Activated CD4-positive, alpha-beta T cell treated with anti-CD3 and anti-CD28 coated beads, Interleukin-2, amount 50 U/mL, for 48 hours (primary cell): ENCODE measurements around the gene KRTAP5-5.
A peak's percentile ranks its signal among the peaks of the same experiment; 100 is the strongest.
"Not testable (repeated sequence)": the region's sequence is repeated elsewhere in the genome, so short reads cannot be mapped to it uniquely, and the experiment has no call there.

Experiments used
- DNase-seq, 2 experiments: peaks; one replicate each; pipeline ENCODE4 v3.0.0-alpha.2; 2020

Gene KRTAP5-5

GRCh38 chr11:1629326-1630185 lies at the start of gene KRTAP5-5:
Gene KRTAP5-5 (plus strand): TSS chr11:1629775. CDS start chr11:1629841, 66 bp downstream.
- DNase-seq, result no peak

- DNase-seq, result no peak
Measured at GRCh38 chr11:1581976-1582375, 47.6 kb upstream of the KRTAP5-5 start.

- DNase-seq, result not testable (repeated sequence)
Measured at GRCh38 chr11:1582909-1583308, 46.7 kb upstream of the KRTAP5-5 start.

GRCh38 chr11:1584661-1585370 lies 44.8 kb upstream of the KRTAP5-5 start, which contains the start of gene KRTAP5-1:
Gene KRTAP5-1 (minus strand): TSS chr11:1585283. CDS start chr11:1585249, 34 bp downstream.
- not testable (repeated sequence) for DNase-seq

- no peak for DNase-seq
Measured at GRCh38 chr11:1586699-1587098, 42.9 kb upstream of the KRTAP5-5 start.

- peak in 1 of 2 experiments; percentile 23 for DNase-seq
Measured at GRCh38 chr11:1589191-1589963, 40.2 kb upstream of the KRTAP5-5 start.

GRCh38 chr11:1589996-1590395 lies 39.6 kb upstream of the KRTAP5-5 start:
- no peak for DNase-seq

GRCh38 chr11:1592628-1593027 lies 36.9 kb upstream of the KRTAP5-5 start:
- DNase-seq, result no peak

GRCh38 chr11:1595994-1596575 lies 33.5 kb upstream of the KRTAP5-5 start:
- not testable (repeated sequence) for DNase-seq

GRCh38 chr11:1596576-1597121 lies 32.9 kb upstream of the KRTAP5-5 start:
- not testable (repeated sequence) for DNase-seq

GRCh38 chr11:1597331-1597993 lies 32.1 kb upstream of the KRTAP5-5 start:
- no peak for DNase-seq

GRCh38 chr11:1597994-1598380 lies 31.6 kb upstream of the KRTAP5-5 start, which contains the start of gene KRTAP5-2:
Gene KRTAP5-2 (minus strand): TSS chr11:1598294. CDS start chr11:1598250, 44 bp downstream.
- DNase-seq, result no peak

- DNase-seq, result not testable (repeated sequence)
Measured at GRCh38 chr11:1598406-1598805, 31.2 kb upstream of the KRTAP5-5 start.

- DNase-seq, result no peak
Measured at GRCh38 chr11:1598816-1599215, 30.8 kb upstream of the KRTAP5-5 start.

GRCh38 chr11:1600626-1601025 lies 28.9 kb upstream of the KRTAP5-5 start:
- DNase-seq, result no peak

GRCh38 chr11:1601663-1602062 lies 27.9 kb upstream of the KRTAP5-5 start:
- DNase-seq, result not testable (repeated sequence)

- DNase-seq, result no peak
Measured at GRCh38 chr11:1603629-1604028, 25.9 kb upstream of the KRTAP5-5 start.

GRCh38 chr11:1604181-1604580 lies 25.4 kb upstream of the KRTAP5-5 start:
- DNase-seq, result no peak

- no peak for DNase-seq
Measured at GRCh38 chr11:1604711-1605110, 24.9 kb upstream of the KRTAP5-5 start.

- DNase-seq, result peak; percentile 35 to 40
Measured at GRCh38 chr11:1605923-1606322, 23.7 kb upstream of the KRTAP5-5 start.

- not testable (repeated sequence) for DNase-seq
Measured at GRCh38 chr11:1607156-1607845, 22.3 kb upstream of the KRTAP5-5 start.
